HG03460 (cell line): ENCODE measurements around the gene PPP2R2C.

Experiments
- ATAC-seq: cut with Tn5 transposase; IDR thresholded peaks from one replicate; pipeline ENCODE4 v1.9.1; 2021; ENCODE audit not compliant: unreplicated experiment

The PPP2R2C gene

GRCh38 chr4:6368096-6368495 lies 104.3 kb downstream of the PPP2R2C start:
- ATAC-seq = no peak

GRCh38 chr4:6367371-6367851 lies 105.0 kb downstream of the PPP2R2C start:
- ATAC-seq = no peak

- ATAC-seq = no peak
These were observed 105.8 kb downstream of the PPP2R2C start for GRCh38 chr4:6366581-6366980.

- no peak for ATAC-seq
These were observed 106.8 kb downstream of the PPP2R2C start for GRCh38 chr4:6365545-6366086.

GRCh38 chr4:6364581-6364980 lies 107.8 kb downstream of the PPP2R2C start:
- ATAC-seq = no peak

- no peak for ATAC-seq
These were observed 108.3 kb downstream of the PPP2R2C start for GRCh38 chr4:6364146-6364545.

- no peak for ATAC-seq
These were observed 109.5 kb downstream of the PPP2R2C start for GRCh38 chr4:6362896-6363295.

GRCh38 chr4:6362243-6362885 lies 110.0 kb downstream of the PPP2R2C start:
- ATAC-seq = no peak

- ATAC-seq = no peak
These were observed 111.2 kb downstream of the PPP2R2C start for GRCh38 chr4:6361076-6361784.

- ATAC-seq = no peak
These were observed 112.0 kb downstream of the PPP2R2C start for GRCh38 chr4:6360385-6360784.

GRCh38 chr4:6359536-6360308 lies 112.7 kb downstream of the PPP2R2C start:
- ATAC-seq = no peak

GRCh38 chr4:6357476-6357875 lies 114.9 kb downstream of the PPP2R2C start:
- no peak for ATAC-seq

GRCh38 chr4:6356076-6356560 lies 116.3 kb downstream of the PPP2R2C start:
- no peak for ATAC-seq

GRCh38 chr4:6355052-6355451 lies 117.4 kb downstream of the PPP2R2C start:
- ATAC-seq = no peak

GRCh38 chr4:6354626-6355025 lies 117.8 kb downstream of the PPP2R2C start:
- no peak for ATAC-seq

- ATAC-seq = no peak
These were observed 118.3 kb downstream of the PPP2R2C start for GRCh38 chr4:6354119-6354518.

GRCh38 chr4:6352031-6352692 lies 120.3 kb downstream of the PPP2R2C start:
- ATAC-seq = no peak

- ATAC-seq = no peak
These were observed 121.0 kb downstream of the PPP2R2C start for GRCh38 chr4:6351246-6352000.

- ATAC-seq = no peak
These were observed 121.8 kb downstream of the PPP2R2C start for GRCh38 chr4:6350646-6351045.
